Measurements from ENCODE around the gene PRCD. TPM values are rescaled to one million over a fixed set of nuclear protein-coding genes. Genes with fewer than 3 reads are reported as not detected.
"Not testable (repeated sequence)": the region's sequence is repeated elsewhere in the genome, so short reads cannot be mapped to it uniquely, and the experiment has no call there.

PRCD gene
- total RNA-seq, 4 donors from 2014 or later = 0.26 to 13.4 (median 0.69) TPM; not detected in 1

DNA sequence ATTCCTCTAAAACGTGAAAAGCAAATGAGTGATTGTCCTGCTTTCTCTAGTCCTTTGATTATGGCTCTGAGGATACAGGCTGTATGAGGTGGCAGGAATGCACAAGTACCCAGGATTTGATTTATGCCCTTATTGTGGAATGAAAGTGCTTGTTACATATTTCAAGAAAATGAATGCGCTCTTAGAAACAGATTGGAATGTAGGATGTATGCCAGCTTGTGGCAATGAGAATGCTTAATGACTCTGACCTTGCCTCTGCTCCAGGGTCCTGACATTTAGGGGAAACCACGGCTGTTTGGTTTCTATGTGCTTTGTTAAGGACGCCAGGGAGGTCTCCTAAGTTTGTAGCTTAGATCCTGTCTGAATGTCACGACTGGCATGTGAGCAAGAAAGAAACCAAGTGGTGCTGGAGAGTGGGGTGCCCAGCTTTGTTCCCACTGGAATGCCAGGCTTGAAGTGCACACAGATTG is 22.0 kb downstream of the PRCD start:
- TF ChIP-seq, protein P1, sequence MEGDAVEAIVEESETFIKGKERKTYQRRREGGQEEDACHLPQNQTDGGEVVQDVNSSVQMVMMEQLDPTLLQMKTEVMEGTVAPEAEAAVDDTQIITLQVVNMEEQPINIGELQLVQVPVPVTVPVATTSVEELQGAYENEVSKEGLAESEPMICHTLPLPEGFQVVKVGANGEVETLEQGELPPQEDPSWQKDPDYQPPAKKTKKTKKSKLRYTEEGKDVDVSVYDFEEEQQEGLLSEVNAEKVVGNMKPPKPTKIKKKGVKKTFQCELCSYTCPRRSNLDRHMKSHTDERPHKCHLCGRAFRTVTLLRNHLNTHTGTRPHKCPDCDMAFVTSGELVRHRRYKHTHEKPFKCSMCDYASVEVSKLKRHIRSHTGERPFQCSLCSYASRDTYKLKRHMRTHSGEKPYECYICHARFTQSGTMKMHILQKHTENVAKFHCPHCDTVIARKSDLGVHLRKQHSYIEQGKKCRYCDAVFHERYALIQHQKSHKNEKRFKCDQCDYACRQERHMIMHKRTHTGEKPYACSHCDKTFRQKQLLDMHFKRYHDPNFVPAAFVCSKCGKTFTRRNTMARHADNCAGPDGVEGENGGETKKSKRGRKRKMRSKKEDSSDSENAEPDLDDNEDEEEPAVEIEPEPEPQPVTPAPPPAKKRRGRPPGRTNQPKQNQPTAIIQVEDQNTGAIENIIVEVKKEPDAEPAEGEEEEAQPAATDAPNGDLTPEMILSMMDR (IDR thresholded peaks at IDR 0.05) = no peak
- TF ChIP-seq POLR2A (IDR thresholded peaks at IDR 0.05) = no peak
- peaks cover 5 to 13% of the 10 kb centered on the region in 2 donors for H3K4me1 ChIP-seq
- no peak overlapping the region for H3K4me3 ChIP-seq
- no peaks in the 10 kb centered on the region for H3K36me3 ChIP-seq
- no peaks in the 10 kb centered on the region for H3K27me3 ChIP-seq
- H3K27ac ChIP-seq = peak overlapping the region; percentile 57 to 71
- DNase-seq = no peak
- intact Hi-C loops (cut with DNase I; ENCODE audit: low total_unique reads) = no loop called here
- no peaks in the 10 kb centered on the region for H3K9me3 ChIP-seq

DNA sequence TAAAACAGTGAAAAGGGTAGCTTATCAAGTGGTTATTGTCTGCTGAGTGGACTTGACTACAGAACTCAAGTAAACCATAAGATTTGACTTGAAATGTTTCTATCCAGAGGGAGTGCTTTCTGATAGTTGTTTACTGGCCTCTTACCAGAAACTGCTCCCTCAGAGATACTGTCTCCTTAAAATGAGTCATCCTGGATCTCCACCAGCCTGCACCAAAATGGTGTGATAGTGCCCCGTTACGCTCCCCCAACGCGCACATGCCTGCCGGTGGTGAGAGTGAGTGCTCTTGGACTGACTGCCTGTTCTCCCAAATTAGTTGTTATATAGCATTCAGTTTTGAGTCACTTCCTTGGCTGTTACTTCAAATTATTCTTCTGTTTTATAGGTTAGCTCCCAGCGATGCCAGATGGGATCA is 22.9 kb downstream of the PRCD start:
- Histone ChIP-seq H3K9me3 (no peaks in the 10 kb centered on the region), H3K4me1 (peaks cover 5 to 13% of the 10 kb centered on the region in 2 donors), H3K36me3 (no peaks in the 10 kb centered on the region), H3K4me3 (no peak overlapping the region), H3K27me3 (no peaks in the 10 kb centered on the region), H3K27ac (peak overlapping the region; percentile 16 to 71)
- intact Hi-C loops (cut with DNase I; ENCODE audit: low total_unique reads) = no loop called here
- TF ChIP-seq, protein P1 (IDR thresholded peaks at IDR 0.05) = no peak
- TF ChIP-seq POLR2A (IDR thresholded peaks at IDR 0.05) = no peak
- peak; percentile 65 to 84 for DNase-seq

DNA sequence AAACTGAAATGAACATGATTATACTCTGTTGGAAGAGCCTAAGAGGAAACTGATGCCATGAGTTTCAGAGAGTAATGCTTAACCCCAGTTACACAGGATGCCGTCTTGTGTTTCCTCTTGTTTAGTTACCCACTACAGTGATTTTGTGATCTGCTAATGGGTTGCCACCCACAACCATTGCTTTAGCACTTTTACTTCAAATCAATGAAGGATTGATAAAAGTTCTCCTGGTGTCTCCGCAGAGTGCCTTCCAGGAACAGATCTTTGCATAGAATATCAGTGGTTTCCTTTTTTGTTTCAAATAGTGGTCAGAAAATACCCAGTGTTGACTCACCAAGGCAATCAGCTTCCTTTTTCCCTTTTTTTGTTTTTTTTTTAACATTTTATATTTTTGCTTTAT is 23.5 kb downstream of the PRCD start:
- peaks cover 5 to 13% of the 10 kb centered on the region in 2 donors for H3K4me1 ChIP-seq
- H3K9me3 ChIP-seq; H3K36me3 ChIP-seq; H3K4me3 ChIP-seq; H3K27me3 ChIP-seq; DNase-seq; intact Hi-C loops (cut with DNase I; ENCODE audit: low total_unique reads): not testable (repeated sequence)
- H3K27ac ChIP-seq = peak overlapping the region; percentile 16 to 71

DNA sequence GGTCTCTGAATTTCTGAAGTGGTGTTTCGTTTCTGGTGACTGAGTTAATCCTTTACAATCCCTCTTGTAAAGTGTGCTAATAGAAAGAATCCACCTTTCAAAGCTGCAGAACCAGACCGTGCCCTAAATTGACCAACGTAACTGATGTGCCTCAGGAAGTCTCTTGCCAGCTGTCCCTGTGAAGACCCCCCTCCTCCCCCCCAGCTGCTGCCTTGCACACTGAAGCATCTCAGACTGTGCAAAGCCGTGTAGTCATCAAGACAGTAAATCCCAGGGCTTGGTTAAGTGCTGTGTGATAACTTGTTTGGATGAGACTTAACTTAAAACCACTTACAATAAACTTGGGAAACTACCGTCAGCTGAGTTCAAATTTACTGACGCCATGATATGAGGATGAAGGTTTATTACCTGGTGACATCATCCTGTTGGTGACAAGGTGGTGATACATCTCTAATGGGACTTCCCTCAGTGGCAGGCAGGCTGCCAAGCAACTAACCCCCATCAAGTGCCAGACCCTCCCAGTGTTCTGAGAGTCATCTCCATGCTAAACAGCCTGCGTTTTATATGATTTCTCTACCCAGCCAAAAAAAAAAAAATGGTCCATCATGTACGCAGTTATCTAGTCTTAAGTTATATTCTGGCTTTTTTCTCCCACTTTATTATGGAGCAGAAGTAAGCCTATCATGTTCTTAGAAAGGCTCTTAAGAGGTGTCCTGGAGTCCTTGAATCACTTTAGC is 25.3 kb downstream of the PRCD start:
- H3K36me3 ChIP-seq; H3K9me3 ChIP-seq; H3K4me3 ChIP-seq; H3K27me3 ChIP-seq; intact Hi-C loops (cut with DNase I; ENCODE audit: low total_unique reads); DNase-seq: not testable (repeated sequence)
- peaks cover 0 to 13% of the 10 kb centered on the region in 2 donors for H3K4me1 ChIP-seq
- peak overlapping the region in 1 of 2 donors; percentile 21 for H3K27ac ChIP-seq

DNA sequence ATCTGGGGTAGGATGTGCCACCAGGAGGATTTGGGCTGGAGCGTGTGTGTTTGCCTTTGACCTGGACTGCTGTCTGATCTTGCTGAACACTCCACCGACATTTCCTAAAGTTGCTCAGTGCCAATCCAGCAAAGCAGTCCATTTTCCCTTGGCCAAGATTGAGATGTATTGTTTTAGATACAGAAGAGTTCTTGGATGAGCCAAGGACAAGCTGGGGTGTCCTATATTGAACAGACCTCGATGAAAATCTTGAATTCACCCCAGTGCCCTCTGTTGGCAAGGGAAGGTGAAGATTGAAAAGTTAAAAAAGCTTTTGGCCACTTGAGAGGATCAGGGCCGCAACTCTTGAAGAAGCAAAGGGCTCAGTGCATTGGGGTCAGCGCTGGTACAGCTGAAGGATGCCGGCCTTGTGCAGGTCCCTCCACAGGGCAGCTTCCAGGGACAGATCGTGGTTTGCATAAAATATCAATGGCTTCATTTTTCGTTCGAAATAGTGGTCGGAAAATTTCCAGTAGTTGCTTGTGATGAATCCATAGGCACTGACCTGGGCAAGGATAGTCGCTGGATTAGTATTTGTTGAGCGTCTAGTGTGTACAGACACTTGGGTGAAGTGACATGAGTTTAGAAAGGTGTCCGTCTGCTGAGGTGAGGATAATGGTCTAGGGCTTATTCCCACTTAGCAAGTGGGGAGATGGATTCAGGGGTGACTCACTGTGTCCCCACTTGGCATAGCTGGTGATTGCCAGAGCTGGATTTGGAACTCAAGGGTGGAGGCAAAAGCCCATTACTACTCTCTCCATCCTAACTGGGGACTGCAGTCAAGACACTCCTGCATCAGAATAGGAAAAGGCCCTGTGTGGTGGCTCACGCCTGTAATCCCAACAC is 26.1 kb downstream of the PRCD start:
- Histone ChIP-seq H3K4me3 (no peak overlapping the region), H3K4me1 (peaks cover 0 to 12% of the 10 kb centered on the region in 2 donors), H3K27ac (peak overlapping the region in 1 of 2 donors; percentile 21), H3K27me3 (no peaks in the 10 kb centered on the region), H3K36me3 (no peaks in the 10 kb centered on the region), H3K9me3 (no peaks in the 10 kb centered on the region)
- intact Hi-C loops (cut with DNase I; ENCODE audit: low total_unique reads) = no loop called here
- no peak for DNase-seq
- TF ChIP-seq, protein P1 (IDR thresholded peaks at IDR 0.05) = no peak
- TF ChIP-seq POLR2A (IDR thresholded peaks at IDR 0.05) = no peak

DNA sequence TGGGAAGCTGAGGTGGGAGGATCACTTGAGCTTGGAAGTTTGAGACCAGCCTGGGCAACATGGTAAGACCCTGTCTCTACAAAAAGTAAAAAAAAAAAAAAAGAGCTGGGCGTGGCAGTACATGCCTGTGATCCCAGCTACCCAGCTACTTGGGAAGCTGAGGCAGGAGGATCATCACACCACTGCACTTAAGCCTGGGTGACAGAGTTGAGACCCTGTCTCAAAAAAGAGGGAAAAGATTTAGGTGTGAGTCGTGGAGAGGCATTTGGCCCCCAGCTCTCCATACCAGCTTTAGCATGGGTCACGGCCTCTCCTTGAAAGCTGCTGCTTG is 26.7 kb downstream of the PRCD start:
- no peak for DNase-seq
- Histone ChIP-seq H3K27me3 (no peaks in the 10 kb centered on the region), H3K27ac (no peak overlapping the region), H3K4me1 (peaks cover 0 to 5% of the 10 kb centered on the region in 2 donors), H3K9me3 (no peaks in the 10 kb centered on the region), H3K4me3 (no peak overlapping the region), H3K36me3 (no peaks in the 10 kb centered on the region)
- TF ChIP-seq POLR2A (IDR thresholded peaks at IDR 0.05) = no peak
- TF ChIP-seq, protein P1 (IDR thresholded peaks at IDR 0.05) = no peak
- intact Hi-C loops (cut with DNase I; ENCODE audit: low total_unique reads) = no loop called here
